ENCODE data around the gene MROH7. TPM values are rescaled to one million over a fixed set of nuclear protein-coding genes. Genes with fewer than 3 reads are reported as not detected.

Gene MROH7
- total RNA-seq, 2 experiments from 2014 or later: not detected

GRCh38 chr1:54715493-54716298 lies 74.1 kb downstream of the MROH7 start, which contains the start of gene TTC4:
Gene TTC4 (plus strand): TSS chr1:54715861. CDS start chr1:54715909, 48 bp downstream.
- ChIA-PET POLR2A (interaction anchor here (1.0 to 2.6 kb wide), 3 partner anchors 84 to 172 kb away, joined by 3 to 15 read pairs (median 6); partner anchors contain the start of gene DHCR24), CTCF (interaction anchor here (0.7 to 2.2 kb wide), 6 partner anchors 43 to 91 kb away, joined by 3 to 5 read pairs (median 4); partner anchors contain the start of gene TTC22)

GRCh38 chr1:54716299-54717047 lies 74.9 kb downstream of the MROH7 start:
- POLR2A ChIA-PET: interaction anchor here (1.0 to 2.6 kb wide), 3 partner anchors 83 to 171 kb away, joined by 3 to 15 read pairs (median 6); partner anchors contain the start of gene DHCR24

GRCh38 chr1:54721719-54722118 lies 80.1 kb downstream of the MROH7 start:
- ChIA-PET CTCF (no interaction called here), POLR2A (no interaction called here)

More at GRCh38 chr1:54716299-54717047, 74.9 kb downstream of the MROH7 start:
- CTCF ChIA-PET: interaction anchor here (0.7 to 2.2 kb wide), 4 partner anchors 79 to 90 kb away, joined by 3 to 5 read pairs (median 4); partner anchors contain the start of gene TTC22

- ChIA-PET POLR2A (no interaction called here), CTCF (interaction anchor here (1.8 kb wide), 1 partner anchor 52 kb away, joined by 4 read pairs; no protein-coding TSS in a partner anchor)
Observed at GRCh38 chr1:54723985-54724384, 82.4 kb downstream of the MROH7 start.

GRCh38 chr1:54724771-54725170 lies 83.2 kb downstream of the MROH7 start:
- ChIA-PET CTCF (no interaction called here), POLR2A (no interaction called here)

GRCh38 chr1:54728027-54728426 lies 86.4 kb downstream of the MROH7 start:
- CTCF ChIA-PET: interaction anchor here (1.0 kb wide), 1 partner anchor 64 kb away, joined by 3 read pairs; no protein-coding TSS in a partner anchor
- POLR2A ChIA-PET: no interaction called here

- POLR2A ChIA-PET: no interaction called here
- CTCF ChIA-PET: interaction anchor here (0.7 kb wide), 1 partner anchor 209 kb away, joined by 3 read pairs; no protein-coding TSS in a partner anchor
Observed at GRCh38 chr1:54736685-54737084, 95.1 kb downstream of the MROH7 start.

- POLR2A ChIA-PET: no interaction called here
- CTCF ChIA-PET: no interaction called here
Observed at GRCh38 chr1:54738244-54738643, 96.7 kb downstream of the MROH7 start.

- CTCF ChIA-PET: no interaction called here
- POLR2A ChIA-PET: no interaction called here
Observed at GRCh38 chr1:54741531-54741930, 99.9 kb downstream of the MROH7 start.

- ChIA-PET POLR2A (no interaction called here), CTCF (no interaction called here)
Observed at GRCh38 chr1:54742282-54742681, 100.7 kb downstream of the MROH7 start.

GRCh38 chr1:54743416-54744226 lies 102.0 kb downstream of the MROH7 start:
- CTCF ChIA-PET: no interaction called here
- POLR2A ChIA-PET: no interaction called here

- ChIA-PET POLR2A (no interaction called here), CTCF (interaction anchor here (1.0 kb wide), 1 partner anchor 65 kb away, joined by 3 read pairs; no protein-coding TSS in a partner anchor)
Observed at GRCh38 chr1:54744696-54745095, 103.1 kb downstream of the MROH7 start.

- ChIA-PET CTCF (interaction anchor here (1.0 kb wide), 1 partner anchor 65 kb away, joined by 3 read pairs; no protein-coding TSS in a partner anchor), POLR2A (no interaction called here)
Observed at GRCh38 chr1:54745274-54745673, 103.7 kb downstream of the MROH7 start.

GRCh38 chr1:54745864-54746263 lies 104.3 kb downstream of the MROH7 start:
- CTCF ChIA-PET: interaction anchor here (1.0 kb wide), 1 partner anchor 64 kb away, joined by 3 read pairs; no protein-coding TSS in a partner anchor
- POLR2A ChIA-PET: no interaction called here

- ChIA-PET POLR2A (no interaction called here), CTCF (no interaction called here)
Observed at GRCh38 chr1:54748094-54748835, 106.7 kb downstream of the MROH7 start.

- ChIA-PET CTCF (no interaction called here), POLR2A (no interaction called here)
Observed at GRCh38 chr1:54750596-54750995, 109.0 kb downstream of the MROH7 start.

GRCh38 chr1:54751426-54751825 lies 109.8 kb downstream of the MROH7 start:
- CTCF ChIA-PET: no interaction called here
- POLR2A ChIA-PET: no interaction called here

GRCh38 chr1:54754045-54754444 lies 112.5 kb downstream of the MROH7 start:
- POLR2A ChIA-PET: no interaction called here
- CTCF ChIA-PET: no interaction called here
